ENCODE data around the gene MRPL11.

GRCh38 chr11:66475349-66476172 lies 36.9 kb upstream of the MRPL11 start:
- TF ChIP-seq EZH2phosphoT487 (IDR thresholded peaks at IDR 0.05; ENCODE audit: insufficient read depth, low read depth) (no peak), EZH2 (IDR thresholded peaks at IDR 0.05; ENCODE audit: insufficient read depth, poor library complexity, severe bottlenecking) (no peak)
